ENCODE measurements around the gene CENPK.
"Not testable (repeated sequence)": the region's sequence is repeated elsewhere in the genome, so short reads cannot be mapped to it uniquely, and the experiment has no call there.

Gene CENPK

GRCh38 chr5:65512170-65512937 is 50.6 kb downstream of the CENPK start:
- DNase-seq (ENCODE audit: low read depth in 3 of 3, low spot score in 1 of 3), result no peak

GRCh38 chr5:65508978-65509377 is 54.0 kb downstream of the CENPK start:
- no peak for DNase-seq (ENCODE audit: low read depth in 3 of 3, low spot score in 1 of 3)

- DNase-seq (ENCODE audit: low read depth in 3 of 3, low spot score in 1 of 3), result no peak
Observed at GRCh38 chr5:65506961-65507360, 56.0 kb downstream of the CENPK start.

- DNase-seq (ENCODE audit: low read depth in 3 of 3, low spot score in 1 of 3), result no peak
Observed at GRCh38 chr5:65489119-65489518, 73.8 kb downstream of the CENPK start.

GRCh38 chr5:65488038-65488687 is 74.8 kb downstream of the CENPK start:
- DNase-seq (ENCODE audit: low read depth in 3 of 3, low spot score in 1 of 3), result not testable (repeated sequence)

GRCh38 chr5:65486803-65487202 is 76.2 kb downstream of the CENPK start:
- not testable (repeated sequence) for DNase-seq (ENCODE audit: low read depth in 3 of 3, low spot score in 1 of 3)

GRCh38 chr5:65485405-65485804 is 77.6 kb downstream of the CENPK start:
- no peak for DNase-seq (ENCODE audit: low read depth in 3 of 3, low spot score in 1 of 3)

- no peak for DNase-seq (ENCODE audit: low read depth in 3 of 3, low spot score in 1 of 3)
Observed at GRCh38 chr5:65483546-65484346, 79.2 kb downstream of the CENPK start.

GRCh38 chr5:65482736-65483545 is 80.0 kb downstream of the CENPK start:
- no peak for DNase-seq (ENCODE audit: low read depth in 3 of 3, low spot score in 1 of 3)

GRCh38 chr5:65482296-65482735 is 80.7 kb downstream of the CENPK start:
- no peak for DNase-seq (ENCODE audit: low read depth in 3 of 3, low spot score in 1 of 3)

- DNase-seq (ENCODE audit: low read depth in 3 of 3, low spot score in 1 of 3), result peak; percentile 21 to 59 (median 53)
Observed at GRCh38 chr5:65481635-65482295, 81.2 kb downstream of the CENPK start, which contains the start of gene ADAMTS6. Gene ADAMTS6 (minus strand): TSS chr5:65481920. CDS start chr5:65473673, 8,247 bp downstream.

- DNase-seq (ENCODE audit: low read depth in 3 of 3, low spot score in 1 of 3), result no peak
Observed at GRCh38 chr5:65481171-65481581, 81.8 kb downstream of the CENPK start.

- no peak for DNase-seq (ENCODE audit: low read depth in 3 of 3, low spot score in 1 of 3)
Observed at GRCh38 chr5:65480306-65480865, 82.6 kb downstream of the CENPK start.

- no peak for DNase-seq (ENCODE audit: low read depth in 3 of 3, low spot score in 1 of 3)
Observed at GRCh38 chr5:65479527-65479926, 83.4 kb downstream of the CENPK start.

- no peak for DNase-seq (ENCODE audit: low read depth in 3 of 3, low spot score in 1 of 3)
Observed at GRCh38 chr5:65478336-65478735, 84.6 kb downstream of the CENPK start.

- DNase-seq (ENCODE audit: low read depth in 3 of 3, low spot score in 1 of 3), result no peak
Observed at GRCh38 chr5:65475895-65476294, 87.1 kb downstream of the CENPK start.

GRCh38 chr5:65475336-65475735 is 87.6 kb downstream of the CENPK start:
- DNase-seq (ENCODE audit: low read depth in 3 of 3, low spot score in 1 of 3), result no peak

- no peak for DNase-seq (ENCODE audit: low read depth in 3 of 3, low spot score in 1 of 3)
Observed at GRCh38 chr5:65474130-65474711, 88.7 kb downstream of the CENPK start.

GRCh38 chr5:65468633-65469032 is 94.3 kb downstream of the CENPK start:
- no peak for DNase-seq (ENCODE audit: low read depth in 3 of 3, low spot score in 1 of 3)

All from stimulated activated CD4-positive, alpha-beta T cell treated with anti-CD3 and anti-CD28 coated beads, TNF-alpha, amount 100 ng/mL, for 1 hour (primary cell).